HCT116 (cell line): ENCODE data around the gene UBE2G2. TPM values are rescaled to one million over a fixed set of nuclear protein-coding genes. Genes with fewer than 3 reads are reported as not detected.

Experiments
- ATAC-seq: fragments of 200-7000 bp; cut with Tn5 transposase; 2 replicates; pipeline ENCODE4 v1.9.1; 2020; ENCODE audit warnings: mild to moderate bottlenecking, moderate library complexity
- BruUV-seq: library from RNA; stranded (reverse); fragments of 400-500 nt; replicated peaks from 2 replicates; lab custom pipeline; 2021; lab: Mats Ljungman, UMichigan
- CTCF ChIA-PET: fragments of 300-600 bp; sonication (Branson Sonifier 250); formaldehyde crosslinking; loops from one replicate; lab custom pipeline; 2021; ENCODE audit warnings: antibody characterized with exemption; lab: Charles Lee
- POLR2A ChIA-PET: fragments of 300-600, 350-600 bp; sonication (Branson Sonifier 250); formaldehyde crosslinking; loops from one replicate; lab custom pipeline; 2021; ENCODE audit warnings: antibody characterized with exemption; lab: Charles Lee
- RAD21 ChIA-PET, 2 experiments: fragments of 300-600 bp; sonication (Branson Sonifier 250); formaldehyde crosslinking; loops; one replicate each; lab custom pipeline; 2023; ENCODE audit warnings: low total read pairs in 2 of 2; ENCODE audit not compliant: uncharacterized antibody in 2 of 2, unreplicated experiment in 2 of 2, low non-redundant PET in 1 of 2; lab: Charles Lee
- DNase-seq: peaks from one replicate; pipeline ENCODE4 v3.0.0-alpha.2; 2010; ENCODE audit warnings: low read depth, low spot score
- H2AFZ ChIP-seq: fragments of 200-600 bp; shearing (Covaris generic), sonication (generic); 2 replicates; pipeline ENCODE4 v1.6.1; 2017; ENCODE audit warnings: low read depth, mixed run types, mixed read lengths, antibody characterized with exemption, low read length; ENCODE audit not compliant: poor library complexity, severe bottlenecking
- H3K27ac ChIP-seq: 2 replicates; pipeline ENCODE4 v1.5.1; 2012; ENCODE audit warnings: low read depth, low read length
- H3K27me3 ChIP-seq: fragments of 200-600 bp; sonication (generic); 2 replicates; pipeline ENCODE4 v1.6.1; 2016; ENCODE audit warnings: mixed run types, low read length, mixed read lengths; ENCODE audit not compliant: insufficient read depth
- H3K36me3 ChIP-seq, 2 experiments: fragments of 200-500 bp in 1 of 2; fragments of 200-600 bp in 1 of 2; sonication (Bioruptor generic) in 1 of 2; sonication (generic) in 1 of 2; 2 replicates each; pipeline versions ENCODE4 v1.5.1 to v1.6.1; 2014 to 2016; ENCODE audit warnings: low read length in 2 of 2, inconsistent platforms in 1 of 2, mixed read lengths in 1 of 2, mixed run types in 1 of 2; ENCODE audit not compliant: insufficient read depth in 2 of 2, control insufficient read depth in 1 of 2
- H3K4me1 ChIP-seq, 2 experiments: fragments of 200-600 bp in 1 of 2; sonication (generic) in 1 of 2; 2 replicates each; pipeline versions ENCODE4 v1.5.1 to v1.6.1; 2012 to 2017; ENCODE audit warnings: low read length in 2 of 2, inconsistent platforms in 1 of 2, mild to moderate bottlenecking in 1 of 2, mixed read lengths in 1 of 2, mixed run types in 1 of 2, moderate library complexity in 1 of 2; ENCODE audit not compliant: insufficient read depth in 2 of 2, control insufficient read depth in 1 of 2
- H3K4me2 ChIP-seq: fragments of 200-600 bp; sonication (generic); 2 replicates; pipeline ENCODE4 v1.6.1; 2017; ENCODE audit warnings: mixed run types, low read length, mixed read lengths
- H3K4me3 ChIP-seq, 2 experiments: fragments of 200-600 bp in 1 of 2; sonication (generic) in 1 of 2; replicated peaks in 1 of 2; 2 replicates each; pipeline ENCODE4 v1.5.1; 2011 to 2016; ENCODE audit warnings: low read length in 2 of 2, control low read depth in 1 of 2, low read depth in 1 of 2, mild to moderate bottlenecking in 1 of 2, mixed read lengths in 1 of 2, mixed run types in 1 of 2
- H3K79me2 ChIP-seq: fragments of 200-600 bp; sonication (generic); 2 replicates; pipeline ENCODE4 v1.6.1; 2017; ENCODE audit warnings: mild to moderate bottlenecking, mixed run types, low read length, moderate library complexity, mixed read lengths; ENCODE audit not compliant: insufficient read depth
- H3K9ac ChIP-seq: fragments of 200-600 bp; sonication (generic); 2 replicates; pipeline ENCODE4 v1.6.1; 2016; ENCODE audit warnings: low read length, mixed read lengths
- H3K9me2 ChIP-seq: fragments of 200-600 bp; sonication (generic), shearing (Covaris generic); 2 replicates; pipeline ENCODE4 v1.6.1; 2017; ENCODE audit warnings: mixed run types, mild to moderate bottlenecking, moderate library complexity; ENCODE audit not compliant: insufficient read depth
- H3K9me3 ChIP-seq, 2 experiments: fragments of 200-500 bp in 1 of 2; fragments of 200-600 bp in 1 of 2; sonication (Bioruptor generic) in 1 of 2; sonication (generic) in 1 of 2; 2 replicates each; pipeline ENCODE4 v1.6.1; 2014 to 2017; ENCODE audit warnings: low read length in 2 of 2, mixed read lengths in 2 of 2, inconsistent platforms in 1 of 2, low read depth in 1 of 2, mild to moderate bottlenecking in 1 of 2, mixed run types in 1 of 2, moderate library complexity in 1 of 2; ENCODE audit not compliant: control insufficient read depth in 1 of 2, insufficient read depth in 1 of 2
- H4K20me1 ChIP-seq: fragments of 200-600 bp; sonication (generic), shearing (Covaris generic); 2 replicates; pipeline ENCODE4 v1.6.1; 2017; ENCODE audit warnings: mixed run types, mild to moderate bottlenecking, moderate library complexity; ENCODE audit not compliant: insufficient read depth
- ATF3 ChIP-seq: IDR thresholded peaks from 2 replicates; pipeline ENCODE4 v1.6.1; 2012
- CEBPB ChIP-seq: IDR thresholded peaks from 2 replicates; pipeline ENCODE4 v1.6.1; 2012; ENCODE audit warnings: low read depth
- EGR1 ChIP-seq: IDR thresholded peaks from 2 replicates; pipeline ENCODE4 v1.6.1; 2012; ENCODE audit warnings: low read depth
- EZH2 ChIP-seq: fragments of 200-600 bp; sonication (generic); IDR thresholded peaks from 2 replicates; pipeline ENCODE4 v1.6.1; 2017; ENCODE audit warnings: antibody characterized with exemption, mixed run types
- EZH2phosphoT487 ChIP-seq: fragments of 200-600 bp; IDR thresholded peaks from 2 replicates; pipeline ENCODE4 v1.6.1; 2018; ENCODE audit warnings: antibody characterized with exemption, borderline replicate concordance
- JUND ChIP-seq: IDR thresholded peaks from 2 replicates; pipeline ENCODE4 v1.6.1; 2012
- MAX ChIP-seq: IDR thresholded peaks from 2 replicates; pipeline ENCODE4 v1.6.1; 2012
- POLR2A ChIP-seq: IDR thresholded peaks from 2 replicates; pipeline ENCODE4 v1.7.0; 2011; ENCODE audit warnings: borderline replicate concordance; ENCODE audit not compliant: insufficient read depth, insufficient read length; ENCODE audit errors: extremely low read depth
- POLR2AphosphoS5 ChIP-seq: IDR thresholded peaks from 2 replicates; pipeline ENCODE4 v1.6.1; 2011; ENCODE audit warnings: mild to moderate bottlenecking, low read depth, low read length, moderate library complexity
- RAD21 ChIP-seq: IDR thresholded peaks from 2 replicates; pipeline ENCODE4 v1.6.1; 2012; ENCODE audit warnings: low read depth, mild to moderate bottlenecking
- SIN3A ChIP-seq: IDR thresholded peaks from 2 replicates; pipeline ENCODE4 v1.6.1; 2012; ENCODE audit warnings: low read depth
- SP1 ChIP-seq: IDR thresholded peaks from 2 replicates; pipeline ENCODE4 v1.6.1; 2012; ENCODE audit warnings: low read depth
- SRF ChIP-seq: IDR thresholded peaks from 2 replicates; pipeline ENCODE4 v1.6.1; 2012; ENCODE audit warnings: low read depth
- TCF7L2 ChIP-seq: IDR thresholded peaks from 2 replicates; pipeline ENCODE4 v1.7.0; 2011; ENCODE audit warnings: borderline replicate concordance, inconsistent platforms; ENCODE audit not compliant: insufficient read depth, insufficient read length; ENCODE audit errors: extremely low read depth
- ZBTB33 ChIP-seq: IDR thresholded peaks from 2 replicates; pipeline ENCODE4 v1.6.1; 2011; ENCODE audit warnings: mild to moderate bottlenecking, low read length, moderate library complexity; ENCODE audit not compliant: insufficient replicate concordance; ENCODE audit errors: extremely low read depth
- ZFX ChIP-seq: fragments of 450-650 bp; IDR thresholded peaks from 2 replicates; pipeline ENCODE4 v1.6.1; 2017
- intact Hi-C: fragments of 100-400 bp; cut with micrococcal nuclease; formaldehyde crosslinking; loops from 2 replicates; pipeline ENCODE4 v1.10.0; 2022
- total RNA-seq: library from RNA; stranded (reverse); gene quantifications from one replicate; pipeline ENCODE4 v1.2.1, GENCODE V29; 2021; ENCODE audit not compliant: unreplicated experiment

Gene UBE2G2
- total RNA-seq, 1 experiment from 2014 or later: 86.5 TPM

- no peak for TF ChIP-seq EGR1
- no peak for TF ChIP-seq SIN3A
- no peak for TF ChIP-seq SRF
- TF ChIP-seq ATF3: no peak
- no peak for TF ChIP-seq EZH2phosphoT487
- ChIA-PET POLR2A (no interaction called here), RAD21 (no interaction called here), CTCF (no interaction called here)
- Histone ChIP-seq H3K9me3 (no peaks in the 10 kb centered on the region; a peak in 1 of 4 replicates), H3K36me3 (no peaks in the 10 kb centered on the region), H3K4me2 (no peak overlapping the region), H3K27ac (no peak overlapping the region), H3K79me2 (0 out of 2 replicates have a peak, but pooled peaks cover 7% of the 10 kb centered on the region), H3K27me3 (no peaks in the 10 kb centered on the region), H2AFZ (no peak overlapping the region), H3K4me1 (peaks cover 2 to 6% of the 10 kb centered on the region in 2 experiments; a peak in 2 of 4 replicates), H3K4me3 (no peak overlapping the region), H3K9ac (no peak overlapping the region), H4K20me1 (no peaks in the 10 kb centered on the region), H3K9me2 (no peaks in the 10 kb centered on the region)
- DNase-seq: no peak
- intact Hi-C loops: no loop called here
- ATAC-seq: no peak
- BruUV-seq: no TSS peak
Observed at GRCh38 chr21:44813727-44814126, 12.1 kb upstream of the UBE2G2 start.

- ATAC-seq (no peak), DNase-seq (no peak)
- Histone ChIP-seq H3K27ac (no peak overlapping the region), H2AFZ (no peak overlapping the region), H3K9me3 (no peaks in the 10 kb centered on the region), H3K4me1 (peaks cover 1 to 6% of the 10 kb centered on the region in 2 experiments; a peak in 2 of 4 replicates), H3K27me3 (no peaks in the 10 kb centered on the region), H3K4me2 (no peak overlapping the region)
- intact Hi-C loops: no loop called here
- POLR2A ChIA-PET: no interaction called here
- no peak for TF ChIP-seq JUND
- TF ChIP-seq SP1: no peak
- no peak for TF ChIP-seq EZH2
- TF ChIP-seq POLR2AphosphoS5: no peak
- TF ChIP-seq CEBPB: no peak
- no peak for TF ChIP-seq TCF7L2
- TF ChIP-seq ATF3: no peak
- no peak for TF ChIP-seq SRF
- no peak for TF ChIP-seq ZBTB33
- TF ChIP-seq RAD21: no peak
- no peak for TF ChIP-seq ZFX
- TF ChIP-seq POLR2A: no peak
- no peak for TF ChIP-seq MAX
- TF ChIP-seq, all 23 proteins: peak for 0
- ChIA-PET RAD21 (no interaction called here), CTCF (no interaction called here)
- no TSS peak for BruUV-seq
- H3K9me2 ChIP-seq: no peaks in the 10 kb centered on the region
- H3K79me2 ChIP-seq: 0 out of 2 replicates have a peak, but pooled peaks cover 7% of the 10 kb centered on the region
- no peak overlapping the region for H3K4me3 ChIP-seq
- no peaks in the 10 kb centered on the region for H4K20me1 ChIP-seq
- no peaks in the 10 kb centered on the region for H3K36me3 ChIP-seq
- no peak overlapping the region for H3K9ac ChIP-seq
Observed at GRCh38 chr21:44813149-44813548, 11.5 kb upstream of the UBE2G2 start.
